Measurements from ENCODE around the gene NUDC.

Gene NUDC

GRCh38 chr1:26913754-26914619 is 7.6 kb upstream of the NUDC start, which contains the start of gene NR0B2 (continued):
- TF ChIP-seq HIC1 (tag by site-specific recombination; IDR thresholded peaks at IDR 0.05): no peak
- TF ChIP-seq GLIS1 (tag by site-specific recombination; IDR thresholded peaks at IDR 0.05): 0 out of 2 replicates have a peak, but pooled peaks have one; percentile 18
- TF ChIP-seq ZNF23 (tag by site-specific recombination; IDR thresholded peaks at IDR 0.05; ENCODE audit: borderline replicate concordance): no peak
- peak; percentile 57 for TF ChIP-seq ZBTB8A (tag by site-specific recombination; IDR thresholded peaks at IDR 0.05)
- no peak for TF ChIP-seq ZBTB10 (tag by site-specific recombination; IDR thresholded peaks at IDR 0.05)
- TF ChIP-seq ZBTB17 (tag by site-specific recombination; IDR thresholded peaks at IDR 0.05): no peak
- TF ChIP-seq ZNF16 (tag by site-specific recombination; IDR thresholded peaks at IDR 0.05; ENCODE audit: low read depth): no peak
- 0 out of 2 replicates have a peak, but pooled peaks have one; percentile 56 for TF ChIP-seq ZNF449 (tag by site-specific recombination; IDR thresholded peaks at IDR 0.05)
- no peak for TF ChIP-seq ZNF514 (tag by site-specific recombination; IDR thresholded peaks at IDR 0.05)
- no peak for TF ChIP-seq SETDB1 (IDR thresholded peaks at IDR 0.05; ENCODE audit: insufficient read length, low read length)
- no peak for TF ChIP-seq ZNF610 (tag by site-specific recombination; IDR thresholded peaks at IDR 0.05; ENCODE audit: borderline replicate concordance)
- TF ChIP-seq ZNF148 (tag by site-specific recombination; IDR thresholded peaks at IDR 0.05; ENCODE audit: borderline replicate concordance): no peak
- TF ChIP-seq RBAK (tag by site-specific recombination; IDR thresholded peaks at IDR 0.05): no peak
- TF ChIP-seq ZNF529 (tag by site-specific recombination; IDR thresholded peaks at IDR 0.05; ENCODE audit: insufficient replicate concordance): no peak
- no peak for TF ChIP-seq ZNF530 (tag by site-specific recombination; IDR thresholded peaks at IDR 0.05; ENCODE audit: low read depth)
- TF ChIP-seq ZNF621 (tag by site-specific recombination; IDR thresholded peaks at IDR 0.05): no peak
- TF ChIP-seq ZIC2 (tag by site-specific recombination; IDR thresholded peaks at IDR 0.05): peak; percentile 97
- TF ChIP-seq ZNF624 (tag by site-specific recombination; IDR thresholded peaks at IDR 0.05): no peak
- peak; percentile 51 for TF ChIP-seq GLIS2 (tag by site-specific recombination; IDR thresholded peaks at IDR 0.05)
- no peak for TF ChIP-seq ZNF48 (tag by site-specific recombination; IDR thresholded peaks at IDR 0.05)
- TF ChIP-seq ZNF692 (tag by site-specific recombination; IDR thresholded peaks at IDR 0.05): peak; percentile 18; the same call in 1 of the 2 replicates
- no peak for TF ChIP-seq ZXDB (tag by site-specific recombination; IDR thresholded peaks at IDR 0.05)
- peak; percentile 16; the same call in 1 of the 2 replicates for TF ChIP-seq ZNF600 (tag by site-specific recombination; IDR thresholded peaks at IDR 0.05)
- TF ChIP-seq ZNF324 (tag by site-specific recombination; IDR thresholded peaks at IDR 0.05): no peak
- no peak for TF ChIP-seq ZNF626 (tag by site-specific recombination; IDR thresholded peaks at IDR 0.05)
- TF ChIP-seq SCRT1 (tag by site-specific recombination; IDR thresholded peaks at IDR 0.05; ENCODE audit: borderline replicate concordance): no peak
- TF ChIP-seq ELK4 (IDR thresholded peaks at IDR 0.05; ENCODE audit: borderline replicate concordance, low read depth, low read length): no peak
- no peak for TF ChIP-seq ZBTB7A (tag by site-specific recombination; IDR thresholded peaks at IDR 0.05; ENCODE audit: low read depth)
